ENCODE measurements around the gene SLC27A5. TPM values are rescaled to one million over a fixed set of nuclear protein-coding genes. Genes with fewer than 3 reads are reported as not detected.
A peak's percentile ranks its signal among the peaks of the same experiment; 100 is the strongest.
"Not testable (repeated sequence)": the region's sequence is repeated elsewhere in the genome, so short reads cannot be mapped to it uniquely, and the experiment has no call there.

Gene SLC27A5
- total RNA-seq, 2 donors from 2014 or later: 6.6 to 20.7 TPM

DNA sequence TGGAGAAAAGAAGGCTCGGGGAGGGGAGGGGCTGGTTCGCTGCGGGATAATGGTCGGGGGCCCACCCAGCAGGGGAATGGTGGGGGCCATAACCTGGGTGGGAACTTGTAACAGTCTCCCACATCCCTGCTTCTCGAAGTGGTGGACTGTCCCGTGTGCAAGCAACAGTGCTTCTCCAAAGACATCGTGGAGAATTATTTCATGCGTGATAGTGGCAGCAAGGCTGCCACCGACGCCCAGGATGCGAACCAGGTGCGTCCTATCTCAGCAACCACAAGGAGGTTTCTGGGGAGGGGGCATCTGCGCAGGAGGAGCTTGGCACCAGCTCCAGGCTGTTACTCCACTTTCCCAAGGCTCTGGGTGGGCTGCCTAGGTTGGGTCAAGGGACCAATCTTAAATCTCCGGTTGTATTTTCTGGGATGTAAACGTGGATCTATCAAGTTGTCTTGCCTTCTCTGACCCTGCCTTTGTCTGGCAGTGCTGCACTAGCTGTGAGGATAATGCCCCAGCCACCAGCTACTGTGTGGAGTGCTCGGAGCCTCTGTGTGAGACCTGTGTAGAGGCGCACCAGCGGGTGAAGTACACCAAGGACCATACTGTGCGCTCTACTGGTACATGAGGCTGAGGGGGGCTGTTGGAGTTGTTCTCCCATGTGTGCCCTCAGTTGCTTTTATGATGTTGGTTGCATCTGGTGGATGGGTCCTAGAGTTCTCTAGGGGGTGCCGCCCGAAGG lies 33.7 kb upstream of the SLC27A5 start:
- intact Hi-C loops (cut with DNase I): no loop called here
- DNase-seq (ENCODE audit: low spot score): no peak
- Histone ChIP-seq H3K4me3 (peak overlapping the region; percentile 74 to 91), H3K9me3 (no peaks in the 10 kb centered on the region), H3K4me1 (replicated peaks) (peaks cover 17% of the 10 kb centered on the region), H3K27me3 (replicated peaks; ENCODE audit: insufficient read depth) (no peaks in the 10 kb centered on the region), H3K36me3 (peaks cover 25 to 35% of the 10 kb centered on the region in 2 donors), H3K27ac (peak overlapping the region; percentile 97)
- TF ChIP-seq POLR2A (IDR thresholded peaks at IDR 0.05) (no peak), POLR2AphosphoS5 (IDR thresholded peaks at IDR 0.05) (no peak)
- TF ChIP-seq, protein P1, sequence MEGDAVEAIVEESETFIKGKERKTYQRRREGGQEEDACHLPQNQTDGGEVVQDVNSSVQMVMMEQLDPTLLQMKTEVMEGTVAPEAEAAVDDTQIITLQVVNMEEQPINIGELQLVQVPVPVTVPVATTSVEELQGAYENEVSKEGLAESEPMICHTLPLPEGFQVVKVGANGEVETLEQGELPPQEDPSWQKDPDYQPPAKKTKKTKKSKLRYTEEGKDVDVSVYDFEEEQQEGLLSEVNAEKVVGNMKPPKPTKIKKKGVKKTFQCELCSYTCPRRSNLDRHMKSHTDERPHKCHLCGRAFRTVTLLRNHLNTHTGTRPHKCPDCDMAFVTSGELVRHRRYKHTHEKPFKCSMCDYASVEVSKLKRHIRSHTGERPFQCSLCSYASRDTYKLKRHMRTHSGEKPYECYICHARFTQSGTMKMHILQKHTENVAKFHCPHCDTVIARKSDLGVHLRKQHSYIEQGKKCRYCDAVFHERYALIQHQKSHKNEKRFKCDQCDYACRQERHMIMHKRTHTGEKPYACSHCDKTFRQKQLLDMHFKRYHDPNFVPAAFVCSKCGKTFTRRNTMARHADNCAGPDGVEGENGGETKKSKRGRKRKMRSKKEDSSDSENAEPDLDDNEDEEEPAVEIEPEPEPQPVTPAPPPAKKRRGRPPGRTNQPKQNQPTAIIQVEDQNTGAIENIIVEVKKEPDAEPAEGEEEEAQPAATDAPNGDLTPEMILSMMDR (IDR thresholded peaks at IDR 0.05): no peak
- 5% methylated on average over 21 of the region's 21 CpGs for WGBS

DNA sequence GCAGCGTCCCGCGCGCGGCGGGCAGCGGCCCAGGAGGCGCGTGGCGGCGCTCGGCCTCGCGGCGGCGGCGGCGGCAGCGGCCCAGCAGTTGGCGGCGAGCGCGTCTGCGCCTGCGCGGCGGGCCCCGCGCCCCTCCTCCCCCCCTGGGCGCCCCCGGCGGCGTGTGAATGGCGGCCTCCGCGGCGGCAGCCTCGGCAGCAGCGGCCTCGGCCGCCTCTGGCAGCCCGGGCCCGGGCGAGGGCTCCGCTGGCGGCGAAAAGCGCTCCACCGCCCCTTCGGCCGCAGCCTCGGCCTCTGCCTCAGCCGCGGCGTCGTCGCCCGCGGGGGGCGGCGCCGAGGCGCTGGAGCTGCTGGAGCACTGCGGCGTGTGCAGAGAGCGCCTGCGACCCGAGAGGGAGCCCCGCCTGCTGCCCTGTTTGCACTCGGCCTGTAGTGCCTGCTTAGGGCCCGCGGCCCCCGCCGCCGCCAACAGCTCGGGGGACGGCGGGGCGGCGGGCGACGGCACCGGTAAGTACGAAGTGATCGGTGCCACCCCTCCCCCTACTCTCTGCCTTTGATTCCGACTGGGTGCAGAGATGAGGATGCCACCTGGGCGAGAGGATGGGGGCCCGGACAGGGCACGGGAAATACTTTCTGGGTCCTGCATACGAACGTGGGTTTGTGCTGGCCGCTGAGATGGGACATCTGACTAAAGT lies 32.9 kb upstream of the SLC27A5 start:
- TF ChIP-seq POLR2AphosphoS5 (IDR thresholded peaks at IDR 0.05) (no peak), POLR2A (IDR thresholded peaks at IDR 0.05) (no peak)
- TF ChIP-seq, protein P1 (IDR thresholded peaks at IDR 0.05): no peak

DNA sequence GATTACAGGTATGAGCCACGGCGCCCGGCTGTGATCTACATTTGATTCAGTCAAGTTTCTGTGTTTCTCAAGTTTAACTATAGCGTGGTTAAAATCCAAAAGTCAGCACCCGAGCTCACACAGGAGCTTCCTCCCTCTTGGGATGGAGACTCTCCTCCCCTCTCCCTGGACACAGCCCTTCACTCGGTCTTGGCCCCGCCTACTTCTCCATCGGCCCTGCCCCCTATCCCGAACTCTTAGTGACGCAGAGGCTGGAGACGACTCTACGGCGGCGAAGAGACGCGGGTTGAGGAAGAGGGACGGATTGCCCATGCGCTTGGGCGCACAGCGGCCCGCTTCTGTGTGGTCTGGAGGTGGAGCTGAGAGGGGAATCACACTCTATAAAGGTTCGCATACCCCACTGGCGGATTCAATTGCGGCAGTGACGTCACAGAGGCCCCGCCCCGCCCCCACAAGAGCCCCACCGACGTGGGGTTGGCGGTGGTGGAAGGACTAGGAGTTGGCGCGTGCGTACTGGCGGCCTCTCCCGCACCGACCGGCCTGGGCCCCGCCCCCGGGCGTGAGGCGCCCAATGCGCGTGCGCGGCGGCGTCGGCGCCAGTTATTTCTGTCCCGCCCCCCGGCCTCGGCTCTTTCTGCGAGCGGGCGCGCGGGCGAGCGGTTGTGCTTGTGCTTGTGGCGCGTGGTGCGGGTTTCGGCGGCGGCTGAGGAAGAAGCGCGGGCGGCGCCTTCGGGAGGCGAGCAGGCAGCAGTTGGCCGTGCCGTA lies 32.2 kb upstream of the SLC27A5 start, which contains the start of gene TRIM28:
TSS of gene TRIM28 (plus strand) at position 239 of the 765 bp plus-strand sequence. CDS start 694 bp downstream, outside the sequence.
- Histone ChIP-seq H3K27me3 (replicated peaks; ENCODE audit: insufficient read depth) (no peaks in the 10 kb centered on the region), H3K27ac (peak within 1 kb of the TSS; percentile 97), H3K36me3 (peaks cover 12 to 21% of the 10 kb centered on the region in 2 donors), H3K4me1 (replicated peaks) (peaks cover 17% of the 10 kb centered on the region), H3K4me3 (peak within 1 kb of the TSS; percentile 74 to 91), H3K9me3 (no peaks in the 10 kb centered on the region)
- intact Hi-C loops (cut with DNase I): loop anchor here (1.0 kb wide), 1 partner anchor 25 kb away; the partner anchor contains the start of gene ZBTB45
- TF ChIP-seq, protein P1 (IDR thresholded peaks at IDR 0.05): peak in 1 of 4 experiments; percentile 1
- TF ChIP-seq POLR2AphosphoS5 (IDR thresholded peaks at IDR 0.05) (peak; percentile 97), POLR2A (IDR thresholded peaks at IDR 0.05) (peak; percentile 97)
- peak; percentile 98 for DNase-seq (ENCODE audit: low spot score)
- 0% methylated on average over 55 of the region's 73 CpGs for WGBS

More for the DNA sequence above, 32.9 kb upstream of the SLC27A5 start:
- Histone ChIP-seq H3K4me1 (replicated peaks) (peaks cover 17% of the 10 kb centered on the region), H3K36me3 (peaks cover 19 to 28% of the 10 kb centered on the region in 2 donors), H3K9me3 (no peaks in the 10 kb centered on the region), H3K4me3 (peak overlapping the region; percentile 74 to 91), H3K27me3 (replicated peaks; ENCODE audit: insufficient read depth) (no peaks in the 10 kb centered on the region), H3K27ac (peak overlapping the region; percentile 97)
- DNase-seq (ENCODE audit: low spot score): no peak
- under 1% methylated on average over 34 of the region's 92 CpGs for WGBS
- intact Hi-C loops (cut with DNase I): loop anchor here (1.0 kb wide), 1 partner anchor 25 kb away; the partner anchor contains the start of gene ZBTB45

DNA sequence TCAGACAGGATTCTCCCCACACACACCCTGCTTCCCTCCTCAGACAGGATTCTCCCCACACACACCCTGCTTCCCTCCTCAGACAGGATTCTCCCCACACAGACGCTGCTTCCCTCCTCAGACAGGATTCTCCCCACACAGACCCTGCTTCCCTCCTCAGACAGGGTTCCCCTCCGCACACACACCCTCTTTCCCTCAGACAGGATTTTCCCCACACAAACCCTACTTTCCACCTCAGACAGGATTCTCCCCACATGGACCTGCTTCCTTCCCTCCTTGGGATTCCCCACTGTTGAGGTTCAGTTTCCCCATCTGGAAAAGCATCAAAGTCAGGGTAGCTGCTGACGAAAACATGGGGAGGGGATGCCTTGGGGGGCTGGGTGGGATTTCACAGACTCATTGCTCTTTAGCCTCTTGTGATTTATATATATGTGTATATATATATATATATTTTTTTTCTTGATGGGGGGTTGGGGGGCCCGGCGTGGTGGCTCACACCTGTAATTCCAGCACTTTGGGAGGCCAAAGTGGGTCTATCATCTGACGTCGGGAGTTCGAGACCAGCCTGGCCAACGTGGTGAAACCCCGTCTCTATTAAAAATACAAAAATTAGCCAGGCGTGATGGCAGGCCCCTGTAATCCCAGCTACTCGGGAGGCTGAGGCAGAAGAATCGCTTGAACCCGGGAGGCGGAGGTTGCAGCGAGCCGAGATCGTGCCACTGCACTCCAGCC lies 31.0 kb upstream of the SLC27A5 start:
- Histone ChIP-seq H3K36me3 (peaks cover under 1 to 10% of the 10 kb centered on the region in 2 donors), H3K4me1 (replicated peaks) (peaks cover 20% of the 10 kb centered on the region), H3K27ac (peak overlapping the region; percentile 97)
- intact Hi-C loops (cut with DNase I); H3K4me3 ChIP-seq; H3K9me3 ChIP-seq; H3K27me3 ChIP-seq (replicated peaks; ENCODE audit: insufficient read depth); DNase-seq (ENCODE audit: low spot score): not testable (repeated sequence)
- 77% methylated on average over 18 of the region's 18 CpGs for WGBS

DNA sequence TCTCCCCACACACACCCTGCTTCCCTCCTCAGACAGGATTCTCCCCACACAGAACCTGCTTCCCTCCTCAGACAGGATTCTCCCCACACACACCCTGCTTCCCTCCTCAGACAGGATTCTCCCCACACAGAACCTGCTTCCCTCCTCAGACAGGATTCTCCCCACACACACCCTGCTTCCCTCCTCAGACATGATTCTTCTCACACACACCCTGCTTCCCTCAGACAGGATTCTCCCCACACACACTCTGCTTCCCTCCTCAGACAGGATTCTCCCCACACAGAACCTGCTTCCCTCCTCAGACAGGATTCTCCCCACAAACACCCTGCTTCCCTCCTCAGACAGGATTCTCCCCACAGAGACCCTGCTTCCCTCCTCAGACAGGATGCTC lies 27.4 kb upstream of the SLC27A5 start:
- H3K27ac ChIP-seq; H3K27me3 ChIP-seq (replicated peaks; ENCODE audit: insufficient read depth); DNase-seq (ENCODE audit: low spot score); H3K4me3 ChIP-seq; H3K36me3 ChIP-seq; intact Hi-C loops (cut with DNase I); H3K4me1 ChIP-seq (replicated peaks); H3K9me3 ChIP-seq: not testable (repeated sequence)

Measured in prostate gland (tissue), 2 donors.